Measurements from ENCODE around the gene ZNF287. TPM values are rescaled to one million over a fixed set of nuclear protein-coding genes. Genes with fewer than 3 reads are reported as not detected.

Gene ZNF287
- total RNA-seq, 1 experiment from 2014 or later = 5.4 TPM

DNA sequence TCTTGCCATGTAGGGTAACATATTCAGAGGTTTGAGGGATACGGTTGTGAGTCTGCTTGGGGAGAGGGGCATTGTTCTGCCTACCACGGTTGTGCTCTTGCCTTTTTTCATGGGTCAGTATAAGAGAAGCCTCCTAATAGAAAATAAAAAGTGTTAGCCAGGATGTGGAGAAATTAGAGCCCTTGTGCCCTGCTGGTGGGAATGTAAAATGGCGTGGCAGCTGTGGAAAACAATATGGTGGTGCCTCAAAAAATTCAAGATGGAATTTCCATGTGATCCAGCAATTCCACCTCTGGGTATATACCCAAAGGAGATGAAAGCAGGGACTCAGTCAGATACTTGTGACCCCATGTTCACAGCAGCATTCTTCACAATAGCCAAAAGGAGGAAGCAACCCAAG is 62.8 kb downstream of the ZNF287 start (continued):
- TF ChIP-seq, protein P1, sequence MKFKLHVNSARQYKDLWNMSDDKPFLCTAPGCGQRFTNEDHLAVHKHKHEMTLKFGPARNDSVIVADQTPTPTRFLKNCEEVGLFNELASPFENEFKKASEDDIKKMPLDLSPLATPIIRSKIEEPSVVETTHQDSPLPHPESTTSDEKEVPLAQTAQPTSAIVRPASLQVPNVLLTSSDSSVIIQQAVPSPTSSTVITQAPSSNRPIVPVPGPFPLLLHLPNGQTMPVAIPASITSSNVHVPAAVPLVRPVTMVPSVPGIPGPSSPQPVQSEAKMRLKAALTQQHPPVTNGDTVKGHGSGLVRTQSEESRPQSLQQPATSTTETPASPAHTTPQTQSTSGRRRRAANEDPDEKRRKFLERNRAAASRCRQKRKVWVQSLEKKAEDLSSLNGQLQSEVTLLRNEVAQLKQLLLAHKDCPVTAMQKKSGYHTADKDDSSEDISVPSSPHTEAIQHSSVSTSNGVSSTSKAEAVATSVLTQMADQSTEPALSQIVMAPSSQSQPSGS (CRISPR knock-in tag; IDR thresholded peaks at IDR 0.05; ENCODE audit: borderline replicate concordance, low read depth) = no peak
- TF ChIP-seq CREM (CRISPR knock-in tag; IDR thresholded peaks at IDR 0.05) (no peak), ZNF138 (CRISPR knock-in tag; conservative IDR thresholded peaks at IDR 0.05) (no peak), ZNF121 (CRISPR knock-in tag; IDR thresholded peaks at IDR 0.05) (no peak), ATF3 (CRISPR knock-in tag; conservative IDR thresholded peaks at IDR 0.05) (no peak), FOXJ3 (CRISPR knock-in tag; IDR thresholded peaks at IDR 0.05; ENCODE audit: borderline replicate concordance) (no peak), TCF7 (CRISPR knock-in tag; IDR thresholded peaks at IDR 0.05; ENCODE audit: low read depth) (no peak)
- TF ChIP-seq, protein P2, sequence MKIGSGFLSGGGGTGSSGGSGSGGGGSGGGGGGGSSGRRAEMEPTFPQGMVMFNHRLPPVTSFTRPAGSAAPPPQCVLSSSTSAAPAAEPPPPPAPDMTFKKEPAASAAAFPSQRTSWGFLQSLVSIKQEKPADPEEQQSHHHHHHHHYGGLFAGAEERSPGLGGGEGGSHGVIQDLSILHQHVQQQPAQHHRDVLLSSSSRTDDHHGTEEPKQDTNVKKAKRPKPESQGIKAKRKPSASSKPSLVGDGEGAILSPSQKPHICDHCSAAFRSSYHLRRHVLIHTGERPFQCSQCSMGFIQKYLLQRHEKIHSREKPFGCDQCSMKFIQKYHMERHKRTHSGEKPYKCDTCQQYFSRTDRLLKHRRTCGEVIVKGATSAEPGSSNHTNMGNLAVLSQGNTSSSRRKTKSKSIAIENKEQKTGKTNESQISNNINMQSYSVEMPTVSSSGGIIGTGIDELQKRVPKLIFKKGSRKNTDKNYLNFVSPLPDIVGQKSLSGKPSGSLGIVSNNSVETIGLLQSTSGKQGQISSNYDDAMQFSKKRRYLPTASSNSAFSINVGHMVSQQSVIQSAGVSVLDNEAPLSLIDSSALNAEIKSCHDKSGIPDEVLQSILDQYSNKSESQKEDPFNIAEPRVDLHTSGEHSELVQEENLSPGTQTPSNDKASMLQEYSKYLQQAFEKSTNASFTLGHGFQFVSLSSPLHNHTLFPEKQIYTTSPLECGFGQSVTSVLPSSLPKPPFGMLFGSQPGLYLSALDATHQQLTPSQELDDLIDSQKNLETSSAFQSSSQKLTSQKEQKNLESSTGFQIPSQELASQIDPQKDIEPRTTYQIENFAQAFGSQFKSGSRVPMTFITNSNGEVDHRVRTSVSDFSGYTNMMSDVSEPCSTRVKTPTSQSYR (CRISPR knock-in tag; IDR thresholded peaks at IDR 0.05) = no peak

DNA sequence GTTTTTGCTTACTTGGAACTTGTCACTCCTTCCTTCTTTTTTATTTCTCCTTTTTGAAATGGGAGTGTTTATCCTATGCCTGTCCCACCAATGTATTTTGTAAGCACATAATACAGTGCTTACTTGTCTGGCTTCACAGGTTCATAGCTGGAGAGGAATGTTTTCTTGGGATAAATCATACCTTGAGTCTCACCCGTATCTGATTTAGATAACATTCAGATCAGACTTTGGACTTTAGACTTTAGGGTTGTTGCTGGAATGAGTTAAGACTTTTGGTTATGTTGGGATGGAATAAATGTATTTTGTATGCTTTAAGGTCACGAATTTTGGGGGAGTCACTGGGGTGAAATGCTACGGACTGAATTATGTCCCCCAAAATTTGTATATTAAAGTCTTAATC is 64.0 kb downstream of the ZNF287 start:
- H3K4me1 Mint-ChIP-seq = peaks cover 5% of the 10 kb centered on the region; the same call in 1 of the 2 replicates
- no peak for TF ChIP-seq CBFB (CRISPR knock-in tag; IDR thresholded peaks at IDR 0.05; ENCODE audit: low read depth)
- no peak for TF ChIP-seq NFE2L1 (CRISPR knock-in tag; IDR thresholded peaks at IDR 0.05)
- TF ChIP-seq NR3C1 (CRISPR knock-in tag; conservative IDR thresholded peaks at IDR 0.05; ENCODE audit: low read depth) = no peak
- TF ChIP-seq CDX4 (CRISPR knock-in tag; IDR thresholded peaks at IDR 0.05; ENCODE audit: borderline replicate concordance) = no peak
- no peak for TF ChIP-seq SP1 (CRISPR knock-in tag; conservative IDR thresholded peaks at IDR 0.05)
- TF ChIP-seq ZNF396 (CRISPR knock-in tag; IDR thresholded peaks at IDR 0.05; ENCODE audit: borderline replicate concordance) = no peak
- TF ChIP-seq ZBTB43 (CRISPR knock-in tag; IDR thresholded peaks at IDR 0.05) = no peak
- TF ChIP-seq ZNF423 (CRISPR knock-in tag; IDR thresholded peaks at IDR 0.05) = no peak
- TF ChIP-seq, protein P3, sequence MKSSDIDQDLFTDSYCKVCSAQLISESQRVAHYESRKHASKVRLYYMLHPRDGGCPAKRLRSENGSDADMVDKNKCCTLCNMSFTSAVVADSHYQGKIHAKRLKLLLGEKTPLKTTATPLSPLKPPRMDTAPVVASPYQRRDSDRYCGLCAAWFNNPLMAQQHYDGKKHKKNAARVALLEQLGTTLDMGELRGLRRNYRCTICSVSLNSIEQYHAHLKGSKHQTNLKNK (CRISPR knock-in tag; IDR thresholded peaks at IDR 0.05) = no peak
- TF ChIP-seq ZNF138 (CRISPR knock-in tag; conservative IDR thresholded peaks at IDR 0.05) = no peak
- no peak for TF ChIP-seq SMAD4 (CRISPR knock-in tag; IDR thresholded peaks at IDR 0.05)
- no peak for TF ChIP-seq RELA (CRISPR knock-in tag; IDR thresholded peaks at IDR 0.05; ENCODE audit: borderline replicate concordance)
- TF ChIP-seq HMGXB4 (CRISPR knock-in tag; IDR thresholded peaks at IDR 0.05) = no peak
- TF ChIP-seq, protein P4, sequence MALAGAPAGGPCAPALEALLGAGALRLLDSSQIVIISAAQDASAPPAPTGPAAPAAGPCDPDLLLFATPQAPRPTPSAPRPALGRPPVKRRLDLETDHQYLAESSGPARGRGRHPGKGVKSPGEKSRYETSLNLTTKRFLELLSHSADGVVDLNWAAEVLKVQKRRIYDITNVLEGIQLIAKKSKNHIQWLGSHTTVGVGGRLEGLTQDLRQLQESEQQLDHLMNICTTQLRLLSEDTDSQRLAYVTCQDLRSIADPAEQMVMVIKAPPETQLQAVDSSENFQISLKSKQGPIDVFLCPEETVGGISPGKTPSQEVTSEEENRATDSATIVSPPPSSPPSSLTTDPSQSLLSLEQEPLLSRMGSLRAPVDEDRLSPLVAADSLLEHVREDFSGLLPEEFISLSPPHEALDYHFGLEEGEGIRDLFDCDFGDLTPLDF (CRISPR knock-in tag; IDR thresholded peaks at IDR 0.05) = no peak
- TF ChIP-seq FOXJ3 (CRISPR knock-in tag; IDR thresholded peaks at IDR 0.05; ENCODE audit: borderline replicate concordance) = no peak
- H3K4me3 Mint-ChIP-seq = no peak overlapping the region
- ChIA-PET CTCF (interaction anchor here (1.3 kb wide), 1 partner anchor 52 kb away, joined by 6 read pairs; no protein-coding TSS in a partner anchor), POLR2A (no interaction called here)
- H3K27ac Mint-ChIP-seq = no peak overlapping the region
- peaks cover 3% of the 10 kb centered on the region for H3K9me3 Mint-ChIP-seq
- ATAC-seq (no peak), DNase-seq (ENCODE audit: low spot score) (no peak)
- H3K36me3 Mint-ChIP-seq = no peaks in the 10 kb centered on the region
- H3K27me3 Mint-ChIP-seq (ENCODE audit: low read depth) = no peaks in the 10 kb centered on the region

Measured in WTC11 (cell line).